ENCODE data around the gene UCHL1. TPM values are rescaled to one million over a fixed set of nuclear protein-coding genes. Genes with fewer than 3 reads are reported as not detected.

The UCHL1 gene
- total RNA-seq, 1 experiment from 2014 or later: 32.8 TPM

GRCh38 chr4:41217374-41217773, 39.4 kb upstream of the UCHL1 start:
- DNase-seq (ENCODE audit: low read depth in 1 of 2, low spot score in 2 of 2): no peak
- peaks cover 11% of the 10 kb centered on the region for H3K4me1 ChIP-seq (replicated peaks)
- H3K4me3 ChIP-seq: no peak overlapping the region
- no peaks in the 10 kb centered on the region for H3K9me3 ChIP-seq (replicated peaks)
- H3K36me3 ChIP-seq: no peaks in the 10 kb centered on the region
- H3K27me3 ChIP-seq (replicated peaks): no peaks in the 10 kb centered on the region
- no peak overlapping the region; the same call in 1 of the 2 replicates for H3K27ac ChIP-seq

GRCh38 chr4:41218703-41219102, 38.0 kb upstream of the UCHL1 start:
- DNase-seq (ENCODE audit: low read depth in 1 of 2, low spot score in 2 of 2): no peak
- no peaks in the 10 kb centered on the region for H3K9me3 ChIP-seq (replicated peaks)
- H3K27me3 ChIP-seq (replicated peaks): no peaks in the 10 kb centered on the region
- H3K36me3 ChIP-seq: no peaks in the 10 kb centered on the region
- peaks cover 6% of the 10 kb centered on the region for H3K4me1 ChIP-seq (replicated peaks)
- no peak overlapping the region for H3K4me3 ChIP-seq
- H3K27ac ChIP-seq: no peak overlapping the region

DNA sequence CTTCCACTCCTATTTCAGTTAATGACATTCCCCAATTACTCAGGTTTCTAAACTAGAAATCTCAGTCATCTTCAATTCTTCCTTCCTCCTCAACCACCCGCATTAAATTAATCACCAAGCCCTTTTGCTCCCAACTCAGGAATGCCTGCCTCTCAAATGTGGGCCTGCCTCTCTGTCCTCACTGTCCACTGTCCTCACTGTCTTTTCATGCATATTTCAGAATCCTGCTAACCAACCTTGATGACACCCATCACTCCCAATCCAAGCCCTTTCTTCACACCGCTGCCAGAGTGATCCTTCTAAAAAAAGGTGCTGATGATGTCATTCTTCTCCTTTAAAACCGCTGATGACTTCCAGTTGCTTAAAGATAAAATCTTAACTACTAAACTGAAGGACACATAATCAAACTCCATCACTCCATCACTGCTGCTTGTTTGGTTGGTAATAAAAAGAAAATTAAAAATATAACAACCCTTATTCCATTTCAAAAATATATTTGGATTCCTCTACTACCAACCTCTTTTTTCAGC, 37.2 kb upstream of the UCHL1 start:
- Histone ChIP-seq H3K9me3 (replicated peaks) (no peaks in the 10 kb centered on the region), H3K36me3 (no peaks in the 10 kb centered on the region), H3K27me3 (replicated peaks) (no peaks in the 10 kb centered on the region), H3K4me1 (replicated peaks) (peaks cover 6% of the 10 kb centered on the region), H3K27ac (no peak overlapping the region), H3K4me3 (no peak overlapping the region)
- DNase-seq (ENCODE audit: low read depth in 1 of 2, low spot score in 2 of 2): no peak

DNA sequence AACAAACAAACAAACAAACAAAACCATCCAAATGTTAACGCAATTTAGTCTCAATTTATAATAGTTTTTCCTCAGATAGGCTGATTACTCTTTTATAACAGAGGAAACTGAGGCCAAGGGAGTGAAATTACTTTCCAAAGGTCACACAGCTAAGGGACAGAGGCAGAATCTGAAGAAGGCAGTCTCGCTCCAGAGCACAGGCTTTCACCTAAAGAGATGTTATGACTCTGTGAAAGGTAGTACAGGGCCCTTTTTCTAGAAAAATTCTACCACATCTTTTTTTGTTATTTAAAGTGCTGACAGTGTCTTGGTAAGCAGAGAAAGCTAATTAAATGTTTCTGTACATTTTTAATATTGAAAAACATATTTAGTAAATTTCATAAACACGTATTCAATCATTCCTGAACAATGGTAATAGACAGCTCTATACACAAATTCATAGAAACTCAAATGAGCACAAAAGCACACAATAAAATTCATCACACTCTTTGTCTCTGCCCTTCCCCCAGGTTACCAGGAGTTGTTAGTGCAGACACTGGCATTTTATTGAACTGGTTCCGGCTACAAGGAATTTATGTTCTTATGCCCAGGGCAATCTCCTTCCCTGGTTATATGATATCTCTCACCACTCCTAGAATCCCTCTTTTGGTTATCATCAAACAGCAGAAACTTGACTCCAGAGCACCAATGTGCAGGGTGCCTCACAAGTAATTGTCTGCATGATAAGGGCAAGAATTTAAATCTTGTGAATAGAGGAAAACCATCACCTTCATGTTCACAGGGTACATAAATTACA, 34.7 kb upstream of the UCHL1 start:
- Histone ChIP-seq H3K9me3 (replicated peaks) (no peaks in the 10 kb centered on the region), H3K4me3 (no peak overlapping the region), H3K36me3 (no peaks in the 10 kb centered on the region), H3K4me1 (replicated peaks) (peaks cover 1% of the 10 kb centered on the region), H3K27me3 (replicated peaks) (no peaks in the 10 kb centered on the region), H3K27ac (no peak overlapping the region)
- no peak for DNase-seq (ENCODE audit: low read depth in 1 of 2, low spot score in 2 of 2)

- Histone ChIP-seq H3K27ac (no peak overlapping the region), H3K27me3 (replicated peaks) (no peaks in the 10 kb centered on the region), H3K4me3 (no peak overlapping the region), H3K36me3 (no peaks in the 10 kb centered on the region), H3K4me1 (replicated peaks) (no peaks in the 10 kb centered on the region), H3K9me3 (replicated peaks) (no peaks in the 10 kb centered on the region)
- no peak for DNase-seq (ENCODE audit: low read depth in 1 of 2, low spot score in 2 of 2)
These were observed 28.8 kb upstream of the UCHL1 start for GRCh38 chr4:41227902-41228301.

- DNase-seq (ENCODE audit: low read depth in 1 of 2, low spot score in 2 of 2): no peak
- Histone ChIP-seq H3K36me3 (no peaks in the 10 kb centered on the region), H3K4me3 (no peak overlapping the region), H3K27me3 (replicated peaks) (no peaks in the 10 kb centered on the region), H3K27ac (no peak overlapping the region), H3K4me1 (replicated peaks) (no peaks in the 10 kb centered on the region), H3K9me3 (replicated peaks) (no peaks in the 10 kb centered on the region)
These were observed 24.3 kb upstream of the UCHL1 start for GRCh38 chr4:41232406-41232805.

DNA sequence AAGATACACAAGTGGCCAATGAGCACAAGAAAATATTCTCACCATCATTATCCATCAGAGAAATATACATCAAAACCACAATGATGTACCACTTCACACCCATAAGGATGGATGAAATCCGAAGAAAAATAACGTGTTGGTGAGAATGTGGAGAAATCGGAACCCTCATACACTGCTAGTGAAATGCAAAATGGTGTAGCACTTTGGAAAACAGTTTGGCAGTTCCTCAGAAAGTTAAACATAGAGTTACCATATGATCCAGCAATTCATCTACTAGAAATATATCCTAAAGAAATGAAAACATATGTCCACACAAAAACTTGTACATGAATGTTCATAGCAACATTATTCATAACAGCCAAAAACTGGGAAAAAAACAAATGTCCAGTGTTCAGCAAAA, 23.9 kb upstream of the UCHL1 start:
- no peak overlapping the region for H3K4me3 ChIP-seq
- H3K27ac ChIP-seq: no peak overlapping the region
- H3K4me1 ChIP-seq (replicated peaks): no peaks in the 10 kb centered on the region
- DNase-seq (ENCODE audit: low read depth in 1 of 2, low spot score in 2 of 2): no peak
- no peaks in the 10 kb centered on the region for H3K36me3 ChIP-seq
- no peaks in the 10 kb centered on the region for H3K27me3 ChIP-seq (replicated peaks)
- no peaks in the 10 kb centered on the region for H3K9me3 ChIP-seq (replicated peaks)

DNA sequence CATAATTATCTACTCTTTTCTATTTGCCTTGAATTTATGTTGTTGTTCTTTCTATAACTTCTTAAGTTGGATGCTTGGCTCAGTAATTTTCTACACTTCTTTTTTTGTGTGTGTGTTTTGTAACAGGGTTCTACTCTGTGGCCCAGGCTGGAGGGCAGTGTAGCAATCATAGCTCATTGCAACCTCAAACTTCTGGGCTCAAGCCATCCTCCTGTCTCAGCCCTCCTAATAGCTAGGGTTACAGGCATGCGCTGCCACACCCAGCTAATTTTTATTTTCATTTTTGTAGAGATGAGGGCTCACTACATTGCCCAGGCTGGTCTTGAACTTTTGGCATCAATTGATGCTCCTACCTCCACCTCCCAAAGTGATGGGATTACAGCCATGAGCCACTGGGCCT, 20.7 kb upstream of the UCHL1 start:
- Histone ChIP-seq H3K9me3 (replicated peaks) (no peaks in the 10 kb centered on the region), H3K36me3 (no peaks in the 10 kb centered on the region), H3K4me3 (no peak overlapping the region), H3K4me1 (replicated peaks) (no peaks in the 10 kb centered on the region), H3K27me3 (replicated peaks) (no peaks in the 10 kb centered on the region), H3K27ac (no peak overlapping the region)
- DNase-seq (ENCODE audit: low read depth in 1 of 2, low spot score in 2 of 2): no peak

DNA sequence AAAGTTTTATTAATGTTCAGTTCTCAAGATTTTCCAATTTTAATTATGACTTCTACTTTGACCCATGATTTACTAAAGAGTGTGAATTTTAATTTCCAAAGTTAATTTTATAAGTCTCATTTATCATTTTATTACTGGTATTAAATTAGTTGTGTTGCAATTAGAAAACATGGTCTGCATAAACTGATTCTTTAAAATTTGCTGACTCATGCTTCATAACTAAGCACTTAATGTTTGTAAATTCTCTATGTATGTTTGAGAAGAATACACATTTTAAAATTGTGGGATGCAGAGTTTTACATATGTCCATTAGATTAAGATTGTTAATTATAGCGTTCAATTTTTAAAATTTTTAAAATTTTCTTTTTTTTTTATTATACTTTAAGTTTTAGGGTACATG, 20.2 kb upstream of the UCHL1 start:
- H3K36me3 ChIP-seq: no peaks in the 10 kb centered on the region
- H3K9me3 ChIP-seq (replicated peaks): no peaks in the 10 kb centered on the region
- no peak overlapping the region for H3K27ac ChIP-seq
- no peak for DNase-seq (ENCODE audit: low read depth in 1 of 2, low spot score in 2 of 2)
- no peaks in the 10 kb centered on the region for H3K27me3 ChIP-seq (replicated peaks)
- H3K4me3 ChIP-seq: no peak overlapping the region
- no peaks in the 10 kb centered on the region for H3K4me1 ChIP-seq (replicated peaks)

- Histone ChIP-seq H3K4me3 (no peak overlapping the region), H3K36me3 (no peaks in the 10 kb centered on the region), H3K4me1 (replicated peaks) (no peaks in the 10 kb centered on the region)
These were observed 14.8 kb upstream of the UCHL1 start for GRCh38 chr4:41241919-41242318.

DNA sequence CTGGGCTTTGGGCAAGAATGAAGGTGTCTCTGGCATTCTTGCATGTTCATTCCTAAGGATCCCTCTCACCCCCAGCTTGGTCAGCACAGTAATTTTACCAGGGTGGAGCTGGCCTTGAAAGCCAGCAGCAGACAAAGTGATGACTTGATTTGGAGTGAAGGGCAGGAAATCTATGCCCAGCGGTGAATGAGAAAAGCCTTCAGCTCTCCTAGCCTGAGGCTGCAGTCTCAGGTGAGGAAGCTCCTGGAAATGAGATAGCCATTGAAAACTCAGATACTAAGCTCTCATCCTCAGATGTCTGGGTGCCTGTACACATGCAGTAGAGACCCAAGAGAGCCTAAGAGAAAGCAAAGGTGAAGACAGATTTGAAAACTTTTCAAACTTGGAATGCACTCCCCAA, 10.7 kb upstream of the UCHL1 start:
- Histone ChIP-seq H3K4me3 (no peak overlapping the region), H3K36me3 (no peaks in the 10 kb centered on the region), H3K4me1 (replicated peaks) (no peaks in the 10 kb centered on the region), H3K27me3 (replicated peaks) (no peaks in the 10 kb centered on the region; the same call in 1 of the 2 replicates), H3K9me3 (replicated peaks) (no peaks in the 10 kb centered on the region), H3K27ac (no peak overlapping the region)
- no peak for DNase-seq (ENCODE audit: low read depth in 1 of 2, low spot score in 2 of 2)

More at GRCh38 chr4:41241919-41242318, 14.8 kb upstream of the UCHL1 start:
- no peak for DNase-seq (ENCODE audit: low read depth in 1 of 2, low spot score in 2 of 2)
- H3K27me3 ChIP-seq (replicated peaks): no peaks in the 10 kb centered on the region
- no peaks in the 10 kb centered on the region for H3K9me3 ChIP-seq (replicated peaks)
- no peak overlapping the region for H3K27ac ChIP-seq

DNA sequence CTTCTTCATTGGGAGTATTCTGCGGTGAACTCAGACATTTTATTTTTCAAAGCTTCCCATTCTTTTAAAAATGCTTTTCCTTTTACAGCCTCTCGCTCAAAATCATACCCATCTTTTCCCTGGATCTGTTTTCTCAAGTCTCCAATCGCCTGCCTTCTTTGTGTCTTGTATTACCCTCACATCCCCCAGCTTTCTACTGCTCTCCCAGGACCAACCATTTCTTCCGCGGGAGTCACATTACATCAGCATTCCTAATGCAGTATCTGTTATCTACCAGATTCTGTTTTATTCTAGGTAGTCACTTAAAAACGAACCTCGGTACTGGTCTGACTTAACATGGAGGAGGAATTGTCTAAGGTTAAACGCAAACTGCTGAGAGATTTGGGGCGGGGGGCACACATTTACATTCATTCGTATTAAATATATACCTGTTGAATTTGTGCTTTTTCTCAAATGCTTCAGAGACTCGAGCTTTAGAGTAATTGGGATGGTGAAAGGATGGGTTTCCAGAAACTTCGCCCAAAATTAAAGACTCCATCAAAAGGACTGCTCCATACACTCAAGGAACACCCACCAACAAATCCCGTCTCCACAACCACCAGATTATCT, 493 bp upstream of the UCHL1 start:
- peak overlapping the region; percentile 40 for H3K4me3 ChIP-seq
- DNase-seq (ENCODE audit: low read depth in 1 of 2, low spot score in 2 of 2): no peak
- H3K27me3 ChIP-seq (replicated peaks): peaks cover 19% of the 10 kb centered on the region
- no peaks in the 10 kb centered on the region for H3K9me3 ChIP-seq (replicated peaks)
- no peaks in the 10 kb centered on the region for H3K36me3 ChIP-seq
- H3K27ac ChIP-seq: no peak overlapping the region
- peaks cover 10% of the 10 kb centered on the region for H3K4me1 ChIP-seq (replicated peaks)

GRCh38 chr4:41257257-41257901, 651 bp downstream of the UCHL1 start:
- peaks cover 10% of the 10 kb centered on the region for H3K4me1 ChIP-seq (replicated peaks)
- H3K9me3 ChIP-seq (replicated peaks): no peaks in the 10 kb centered on the region
- DNase-seq (ENCODE audit: low read depth in 1 of 2, low spot score in 2 of 2): peak in 1 of 2 experiments; percentile 3
- peak overlapping the region; percentile 40 for H3K4me3 ChIP-seq
- H3K36me3 ChIP-seq: no peaks in the 10 kb centered on the region
- no peak overlapping the region for H3K27ac ChIP-seq
- H3K27me3 ChIP-seq (replicated peaks): peaks cover 19% of the 10 kb centered on the region

GRCh38 chr4:41257906-41258305, 1.2 kb downstream of the UCHL1 start:
- Histone ChIP-seq H3K9me3 (replicated peaks) (no peaks in the 10 kb centered on the region), H3K4me3 (no peak overlapping the region), H3K27ac (no peak overlapping the region), H3K27me3 (replicated peaks) (peaks cover 19% of the 10 kb centered on the region), H3K4me1 (replicated peaks) (peaks cover 10% of the 10 kb centered on the region), H3K36me3 (no peaks in the 10 kb centered on the region)
- no peak for DNase-seq (ENCODE audit: low read depth in 1 of 2, low spot score in 2 of 2)

Data from SJSA1 (cell line).